Measurements from ENCODE around the gene KIF5A.

- TF ChIP-seq POLR2A (IDR thresholded peaks at IDR 0.05) = no peak
- no peak for TF ChIP-seq CTCF (IDR thresholded peaks at IDR 0.05)
These were observed 42.0 kb downstream of the KIF5A start for GRCh38 chr12:57591782-57592325.
